Measurements from ENCODE around the gene DISC1. TPM values are rescaled to one million over a fixed set of nuclear protein-coding genes. Genes with fewer than 3 reads are reported as not detected.
"Not testable (repeated sequence)": the region's sequence is repeated elsewhere in the genome, so short reads cannot be mapped to it uniquely, and the experiment has no call there.

DISC1 gene
- total and polyA plus RNA-seq, 11 donors = 0.76 to 12.8 (median 4.3) TPM

DNA sequence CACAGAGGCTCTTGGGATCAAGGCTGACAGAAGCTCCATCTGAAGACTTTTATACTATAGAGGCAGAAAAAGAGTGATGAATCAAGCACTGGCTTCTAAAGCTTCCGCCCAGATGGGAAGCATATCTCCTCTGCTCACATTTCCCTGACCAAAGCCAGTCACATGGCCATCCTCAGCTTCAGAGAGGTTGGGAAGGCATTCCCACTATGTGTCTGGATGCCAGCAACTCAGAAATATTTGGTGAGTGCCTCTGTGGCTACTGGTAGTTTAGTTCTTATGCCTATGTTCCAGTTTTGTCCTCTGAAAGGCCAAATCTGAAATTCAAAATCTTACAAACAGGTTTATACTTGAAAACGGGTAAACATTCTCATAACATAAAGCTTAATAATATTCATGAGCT is 9.9 kb upstream of the DISC1 start:
- ATAC-seq = peak in 1 of 4 donors; percentile 62
- TF ChIP-seq, protein P1, sequence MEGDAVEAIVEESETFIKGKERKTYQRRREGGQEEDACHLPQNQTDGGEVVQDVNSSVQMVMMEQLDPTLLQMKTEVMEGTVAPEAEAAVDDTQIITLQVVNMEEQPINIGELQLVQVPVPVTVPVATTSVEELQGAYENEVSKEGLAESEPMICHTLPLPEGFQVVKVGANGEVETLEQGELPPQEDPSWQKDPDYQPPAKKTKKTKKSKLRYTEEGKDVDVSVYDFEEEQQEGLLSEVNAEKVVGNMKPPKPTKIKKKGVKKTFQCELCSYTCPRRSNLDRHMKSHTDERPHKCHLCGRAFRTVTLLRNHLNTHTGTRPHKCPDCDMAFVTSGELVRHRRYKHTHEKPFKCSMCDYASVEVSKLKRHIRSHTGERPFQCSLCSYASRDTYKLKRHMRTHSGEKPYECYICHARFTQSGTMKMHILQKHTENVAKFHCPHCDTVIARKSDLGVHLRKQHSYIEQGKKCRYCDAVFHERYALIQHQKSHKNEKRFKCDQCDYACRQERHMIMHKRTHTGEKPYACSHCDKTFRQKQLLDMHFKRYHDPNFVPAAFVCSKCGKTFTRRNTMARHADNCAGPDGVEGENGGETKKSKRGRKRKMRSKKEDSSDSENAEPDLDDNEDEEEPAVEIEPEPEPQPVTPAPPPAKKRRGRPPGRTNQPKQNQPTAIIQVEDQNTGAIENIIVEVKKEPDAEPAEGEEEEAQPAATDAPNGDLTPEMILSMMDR (IDR thresholded peaks at IDR 0.05) = no peak
- no peak for TF ChIP-seq POLR2A (IDR thresholded peaks at IDR 0.05)
- 85 to 89% (median 86%) methylated on average over 2 of the region's 2 CpGs for WGBS, 4 donors
- intact Hi-C loops (cut with DNase I) = no loop called here
- H3K9me3 ChIP-seq = no peaks in the 10 kb centered on the region
- peaks cover 0 to 61% (median 8%) of the 10 kb centered on the region in 12 donors for H3K4me1 ChIP-seq
- peak overlapping the region in 1 of 12 donors; percentile 61 for H3K27ac ChIP-seq
- no peaks in the 10 kb centered on the region for H3K36me3 ChIP-seq
- no peaks in the 10 kb centered on the region for H3K27me3 ChIP-seq
- H3K4me3 ChIP-seq = no peak overlapping the region
- DNase-seq = no peak

DNA sequence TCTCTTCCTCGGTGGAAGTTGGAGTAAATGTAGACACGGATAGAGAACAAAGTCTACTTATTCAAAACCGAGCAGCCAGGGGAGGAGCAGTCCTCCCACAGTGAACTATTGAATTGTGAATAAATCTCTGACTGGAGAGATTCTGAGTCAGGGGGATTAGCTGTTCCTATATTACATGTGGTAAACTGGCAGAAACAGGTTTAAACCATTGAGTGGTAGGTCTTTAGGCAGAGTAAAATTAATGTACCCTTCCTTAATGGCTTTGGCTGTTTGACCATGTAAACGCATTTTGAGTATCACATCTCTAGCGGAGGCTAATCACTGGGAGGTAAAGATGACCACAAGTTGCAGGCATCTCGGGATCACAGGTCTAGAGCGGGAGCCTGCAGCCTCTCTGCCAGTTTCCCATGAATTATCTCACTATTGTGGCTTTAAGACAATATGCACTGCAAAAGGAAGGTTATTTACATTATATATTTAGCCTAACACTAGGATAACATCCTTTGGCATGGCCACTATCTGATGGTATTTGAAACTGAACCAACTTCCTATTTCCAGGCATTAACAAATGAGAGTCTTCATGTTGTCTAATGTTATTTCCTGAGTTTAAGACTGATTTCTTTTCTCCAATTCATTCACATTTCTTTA is 7.9 kb upstream of the DISC1 start:
- TF ChIP-seq, protein P1 (IDR thresholded peaks at IDR 0.05) = no peak
- no peak for TF ChIP-seq POLR2A (IDR thresholded peaks at IDR 0.05)
- ATAC-seq = peak in 1 of 4 donors; percentile 13
- Histone ChIP-seq H3K4me1 (peaks cover 0 to 42% (median 8%) of the 10 kb centered on the region in 12 donors), H3K9me3 (no peaks in the 10 kb centered on the region), H3K27ac (peak overlapping the region in 3 of 12 donors; percentile 4 to 26 (median 15)), H3K36me3 (no peaks in the 10 kb centered on the region), H3K4me3 (no peak overlapping the region), H3K27me3 (no peaks in the 10 kb centered on the region)
- no peak for DNase-seq
- WGBS, 4 donors = 44 to 58% (median 51%) methylated on average over 7 of the region's 7 CpGs
- intact Hi-C loops (cut with DNase I) = no loop called here

DNA sequence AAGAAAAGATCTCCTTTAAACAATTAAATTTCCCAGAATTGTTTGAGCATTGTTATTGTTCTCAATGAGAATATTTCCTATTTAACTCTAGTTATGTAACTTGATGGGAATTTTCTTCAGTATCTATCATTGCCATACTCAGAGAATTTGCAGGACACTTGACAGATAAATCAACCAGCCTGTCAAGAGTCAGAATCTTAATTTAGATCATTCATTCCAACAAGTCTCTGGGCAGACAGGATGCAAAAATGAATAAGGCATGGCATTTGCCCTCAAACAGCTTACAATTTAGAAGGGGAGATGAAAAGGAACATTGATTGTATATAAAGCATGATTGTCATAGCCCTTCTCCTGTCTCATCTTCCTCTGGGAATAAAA is 7.3 kb upstream of the DISC1 start:
- peaks cover 0 to 37% (median 8%) of the 10 kb centered on the region in 12 donors for H3K4me1 ChIP-seq
- H3K27ac ChIP-seq = peak overlapping the region in 2 of 12 donors; percentile 4 to 13
- H3K27me3 ChIP-seq = no peaks in the 10 kb centered on the region
- DNase-seq (no peak), ATAC-seq (peak in 1 of 4 donors; percentile 7)
- intact Hi-C loops (cut with DNase I) = no loop called here
- H3K36me3 ChIP-seq = no peaks in the 10 kb centered on the region
- TF ChIP-seq, protein P1 (IDR thresholded peaks at IDR 0.05) = no peak
- TF ChIP-seq POLR2A (IDR thresholded peaks at IDR 0.05) = no peak
- no peak overlapping the region for H3K4me3 ChIP-seq
- no peaks in the 10 kb centered on the region for H3K9me3 ChIP-seq

DNA sequence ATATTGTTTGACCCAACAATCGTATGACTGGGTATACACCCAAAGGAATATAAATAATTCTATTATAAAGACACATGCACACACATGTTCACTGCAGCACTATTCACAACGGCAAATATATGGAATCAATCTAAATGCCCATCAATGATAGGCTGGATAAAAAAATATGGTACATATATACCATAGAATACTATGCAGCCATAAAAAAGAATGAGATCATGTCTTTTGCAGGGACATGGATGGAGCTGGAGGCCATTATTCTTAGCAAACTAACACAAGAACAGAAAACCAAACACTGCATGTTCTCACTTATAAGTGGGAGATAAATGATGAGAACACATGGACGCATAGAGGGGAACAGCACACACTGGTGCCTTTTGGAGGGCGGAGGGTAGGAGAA is 1.5 kb upstream of the DISC1 start:
- ATAC-seq; H3K27me3 ChIP-seq; H3K4me3 ChIP-seq; H3K27ac ChIP-seq; H3K36me3 ChIP-seq; intact Hi-C loops (cut with DNase I); DNase-seq; H3K9me3 ChIP-seq: not testable (repeated sequence)
- H3K4me1 ChIP-seq = peaks cover 0 to 37% (median 20%) of the 10 kb centered on the region in 12 donors
- WGBS, 4 donors = 83 to 97% (median 90%) methylated on average over 4 of the region's 4 CpGs
